HepG2 (cell line): ENCODE results near the gene JMJD8. TPM values are rescaled to one million over a fixed set of nuclear protein-coding genes. Genes with fewer than 3 reads are reported as not detected.
A peak's percentile ranks its signal among the peaks of the same experiment; 100 is the strongest.

ENCODE experiments used
- ASH2L ChIP-seq: fragments of 300-600, 200-600 bp; sonication (generic); IDR thresholded peaks from 2 replicates; pipeline ENCODE4 v1.7.0; 2017; ENCODE audit warnings: low read depth, mild to moderate bottlenecking, moderate library complexity, mixed read lengths, low read length; ENCODE audit not compliant: insufficient read length
- BHLHE40 ChIP-seq: IDR thresholded peaks from 2 replicates; pipeline ENCODE4 v1.6.1; 2011; ENCODE audit warnings: low read length, improper control_type of control experiment
- CBX5 ChIP-seq: sonication (generic); formaldehyde crosslinking; IDR thresholded peaks from 2 replicates; pipeline ENCODE4 v1.4.0; 2020; ENCODE audit warnings: missing genetic modification reagents, borderline replicate concordance
- CEBPB ChIP-seq: IDR thresholded peaks from 2 replicates; pipeline ENCODE4 v1.6.1; 2011; ENCODE audit warnings: low read depth, low read length, improper control_type of control experiment, borderline replicate concordance
- CHD4 ChIP-seq: fragments of 200-600 bp; sonication (generic); IDR thresholded peaks from 2 replicates; pipeline ENCODE4 v1.7.0; 2017; ENCODE audit warnings: mild to moderate bottlenecking, low read length, borderline replicate concordance
- ETV5 ChIP-seq: IDR thresholded peaks from 2 replicates; pipeline ENCODE4 v1.6.1; 2018; ENCODE audit warnings: missing biosample characterization, missing genetic modification reagents, inconsistent platforms, borderline replicate concordance
- ETV6 ChIP-seq: sonication (generic); formaldehyde crosslinking; conservative IDR thresholded peaks from 2 replicates; pipeline ENCODE4 v1.4.0; 2020; ENCODE audit warnings: missing genetic modification reagents
- FOXM1 ChIP-seq: sonication (generic); formaldehyde crosslinking; IDR thresholded peaks from 2 replicates; pipeline ENCODE4 v1.5.0; 2020; ENCODE audit warnings: missing genetic modification reagents
- FOXO1 ChIP-seq: sonication (generic); formaldehyde crosslinking; IDR thresholded peaks from 2 replicates; pipeline ENCODE4 v1.4.0; 2020; ENCODE audit warnings: missing genetic modification reagents
- FOXP1 ChIP-seq, 2 experiments: fragments of 450-650 bp in 1 of 2; IDR thresholded peaks; 2 replicates each; pipeline ENCODE4 v1.6.1; 2017 to 2018; ENCODE audit warnings: antibody characterized with exemption in 1 of 2
- HCFC1 ChIP-seq: fragments of 150-350 bp; IDR thresholded peaks from 2 replicates; pipeline ENCODE4 v1.6.1; 2014; ENCODE audit warnings: low read depth, low read length
- KDM3A ChIP-seq: IDR thresholded peaks from 2 replicates; pipeline ENCODE4 v1.6.1; 2018; ENCODE audit warnings: low read depth, missing compliant biosample characterization
- LBX2 ChIP-seq: sonication (generic); formaldehyde crosslinking; IDR thresholded peaks from 2 replicates; pipeline ENCODE4 v1.5.0; 2020; ENCODE audit warnings: missing genetic modification reagents, mild to moderate bottlenecking, borderline replicate concordance
- NONO ChIP-seq, 2 experiments: fragments of 450-650 bp in 1 of 2; sonication (generic) in 1 of 2; formaldehyde crosslinking in 1 of 2; IDR thresholded peaks in 1 of 2; conservative IDR thresholded peaks in 1 of 2; 2 replicates each; pipeline versions ENCODE4 v1.6.1 to v1.8.0; 2017 to 2022; ENCODE audit warnings: mild to moderate bottlenecking in 1 of 2, missing genetic modification reagents in 1 of 2, moderate library complexity in 1 of 2
- POLR2AphosphoS5 ChIP-seq: IDR thresholded peaks from 2 replicates; pipeline ENCODE4 v1.6.1; 2012; ENCODE audit warnings: low read depth, low read length
- RAD21 ChIP-seq: fragments of 450-650 bp; formaldehyde crosslinking; IDR thresholded peaks from 2 replicates; pipeline ENCODE4 v1.5.0; 2020; ENCODE audit warnings: mild to moderate bottlenecking
- SALL2 ChIP-seq: sonication (generic); formaldehyde crosslinking; IDR thresholded peaks from 2 replicates; pipeline ENCODE4 v1.8.1; 2023; ENCODE audit warnings: mild to moderate bottlenecking, missing genetic modification reagents, inconsistent platforms
- ZFP62 ChIP-seq: sonication (generic); formaldehyde crosslinking; IDR thresholded peaks from 2 replicates; pipeline ENCODE4 v1.4.0; 2020; ENCODE audit warnings: missing genetic modification reagents
- ZKSCAN8 ChIP-seq: IDR thresholded peaks from 2 replicates; pipeline ENCODE4 v1.6.1; 2016; ENCODE audit warnings: borderline replicate concordance, missing genetic modification reagents, missing compliant biosample characterization
- ZNF138 ChIP-seq: sonication (generic); formaldehyde crosslinking; IDR thresholded peaks from 2 replicates; pipeline ENCODE4 v1.5.0; 2020; ENCODE audit warnings: mild to moderate bottlenecking, low read depth, missing genetic modification reagents
- ZNF263 ChIP-seq: sonication (generic); formaldehyde crosslinking; IDR thresholded peaks from 2 replicates; pipeline ENCODE4 v1.4.0; 2020; ENCODE audit warnings: missing genetic modification reagents
- ZNF274 ChIP-seq: sonication (generic); formaldehyde crosslinking; IDR thresholded peaks from 2 replicates; pipeline ENCODE4 v1.5.1; 2020; ENCODE audit warnings: mild to moderate bottlenecking, missing genetic modification reagents
- ZNF3 ChIP-seq: IDR thresholded peaks from 2 replicates; pipeline ENCODE4 v1.7.0; 2017; ENCODE audit warnings: inconsistent platforms
- ZNF317 ChIP-seq: sonication (generic); formaldehyde crosslinking; IDR thresholded peaks from 2 replicates; pipeline ENCODE4 v1.5.0; 2020; ENCODE audit warnings: mild to moderate bottlenecking, missing genetic modification reagents
- ZNF431 ChIP-seq: sonication (generic); formaldehyde crosslinking; IDR thresholded peaks from 2 replicates; pipeline ENCODE4 v1.9.0; 2022; ENCODE audit warnings: missing genetic modification reagents, low read depth, mild to moderate bottlenecking, borderline replicate concordance
- ZNF547 ChIP-seq: sonication (generic); formaldehyde crosslinking; IDR thresholded peaks from 2 replicates; pipeline ENCODE4 v1.5.1; 2020; ENCODE audit warnings: mild to moderate bottlenecking, missing genetic modification reagents
- polyA plus RNA-seq, 8 experiments: library from polyadenylated mRNA; depleted of rRNA in 3 of 8; stranded (reverse) in 7 of 8; unstranded in 1 of 8; fragments of >200 nt; fragmentation: Illumina TruSeq in 4 of 8; extraction: Trizol in 4 of 8; gene quantifications; 2 replicates each; pipeline versions ENCODE4 v1.2.1 to v1.2.3, GENCODE V29; 2011 to 2016; ENCODE audit warnings: low read depth in 4 of 8, missing spikeins in 1 of 8, mixed read lengths in 1 of 8; ENCODE audit not compliant: insufficient read depth in 1 of 8
- total RNA-seq, 5 experiments: library from RNA; depleted of rRNA; stranded (reverse); fragments of >200 nt; fragmentation: Illumina TruSeq; extraction: Trizol; gene quantifications; 2 replicates each; pipeline ENCODE4 v1.2.3, GENCODE V29; 2016; ENCODE audit warnings: low read depth in 1 of 5
- TF ChIP-seq, protein P1 (sequence below): sonication (generic); formaldehyde crosslinking; IDR thresholded peaks from 2 replicates; pipeline ENCODE4 v1.8.1; 2023; ENCODE audit warnings: missing genetic modification reagents, mild to moderate bottlenecking, borderline replicate concordance

Gene JMJD8
- total and polyA plus RNA-seq, 2 of the 13 experiments (the other 11 are each of a cell fraction or from before 2014, with no cell fraction given) = 2.6 to 11.8 TPM

GRCh38 chr16:667780-668518, 16.2 kb downstream of the JMJD8 start, which contains the start of gene RHOT2 (continued):
- peak; percentile 73 for TF ChIP-seq HCFC1
- 0 out of 2 replicates have a peak, but pooled peaks have one; percentile 11 for TF ChIP-seq BHLHE40
- TF ChIP-seq FOXM1 = no peak
- TF ChIP-seq RAD21 (CRISPR knock-in tag) = peak; percentile 92
- no peak for TF ChIP-seq NONO (IDR thresholded peaks at IDR 0.05)
- peak; percentile 99 for TF ChIP-seq NONO (CRISPR knock-in tag; conservative IDR thresholded peaks at IDR 0.05)
- peak; percentile 78 for TF ChIP-seq ETV5 (CRISPR knock-in tag)
- peak; percentile 91 for TF ChIP-seq SALL2 (CRISPR knock-in tag)
- TF ChIP-seq FOXO1 (CRISPR knock-in tag) = peak; percentile 80
- TF ChIP-seq CBX5 (CRISPR knock-in tag) = no peak
- TF ChIP-seq POLR2AphosphoS5 = peak; percentile 69
- peak; percentile 73; the same call in 1 of the 2 replicates for TF ChIP-seq CEBPB
- 0 out of 2 replicates have a peak, but pooled peaks have one; percentile 41 for TF ChIP-seq ZNF274 (CRISPR knock-in tag)
- no peak for TF ChIP-seq FOXP1 (IDR thresholded peaks at IDR 0.05)
- TF ChIP-seq FOXP1 (CRISPR knock-in tag; IDR thresholded peaks at IDR 0.05) = no peak
- TF ChIP-seq ETV6 (CRISPR knock-in tag) = peak; percentile 81
- TF ChIP-seq ZNF317 (CRISPR knock-in tag) = 0 out of 2 replicates have a peak, but pooled peaks have one; percentile 35
- TF ChIP-seq LBX2 (CRISPR knock-in tag) = 0 out of 2 replicates have a peak, but pooled peaks have one; percentile 29
- TF ChIP-seq CHD4 = no peak
- no peak for TF ChIP-seq KDM3A
- TF ChIP-seq ZNF138 (CRISPR knock-in tag) = no peak
- TF ChIP-seq ZFP62 (CRISPR knock-in tag) = no peak
- TF ChIP-seq, protein P1, sequence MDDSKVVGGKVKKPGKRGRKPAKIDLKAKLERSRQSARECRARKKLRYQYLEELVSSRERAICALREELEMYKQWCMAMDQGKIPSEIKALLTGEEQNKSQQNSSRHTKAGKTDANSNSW (CRISPR knock-in tag) = 0 out of 2 replicates have a peak, but pooled peaks have one; percentile 49
- peak; percentile 69; the same call in 1 of the 2 replicates for TF ChIP-seq ZNF547 (CRISPR knock-in tag)
- TF ChIP-seq ZNF431 = peak; percentile 60; the same call in 1 of the 2 replicates
- TF ChIP-seq ZNF263 (CRISPR knock-in tag) = no peak
- TF ChIP-seq ASH2L = peak; percentile 68
- 0 out of 2 replicates have a peak, but pooled peaks have one; percentile 54 for TF ChIP-seq ZKSCAN8 (CRISPR knock-in tag)
- TF ChIP-seq ZNF3 (CRISPR knock-in tag) = no peak
